HG02623 (cell line): ENCODE data around the gene KCNN1.
A peak's percentile ranks its signal among the peaks of the same experiment; 100 is the strongest.
"Not testable (repeated sequence)": the region's sequence is repeated elsewhere in the genome, so short reads cannot be mapped to it uniquely, and the experiment has no call there.

Experiments
- ATAC-seq: cut with Tn5 transposase; IDR thresholded peaks from one replicate; pipeline ENCODE4 v1.9.1; 2021; ENCODE audit warnings: moderate library complexity; ENCODE audit not compliant: unreplicated experiment

Gene KCNN1

DNA sequence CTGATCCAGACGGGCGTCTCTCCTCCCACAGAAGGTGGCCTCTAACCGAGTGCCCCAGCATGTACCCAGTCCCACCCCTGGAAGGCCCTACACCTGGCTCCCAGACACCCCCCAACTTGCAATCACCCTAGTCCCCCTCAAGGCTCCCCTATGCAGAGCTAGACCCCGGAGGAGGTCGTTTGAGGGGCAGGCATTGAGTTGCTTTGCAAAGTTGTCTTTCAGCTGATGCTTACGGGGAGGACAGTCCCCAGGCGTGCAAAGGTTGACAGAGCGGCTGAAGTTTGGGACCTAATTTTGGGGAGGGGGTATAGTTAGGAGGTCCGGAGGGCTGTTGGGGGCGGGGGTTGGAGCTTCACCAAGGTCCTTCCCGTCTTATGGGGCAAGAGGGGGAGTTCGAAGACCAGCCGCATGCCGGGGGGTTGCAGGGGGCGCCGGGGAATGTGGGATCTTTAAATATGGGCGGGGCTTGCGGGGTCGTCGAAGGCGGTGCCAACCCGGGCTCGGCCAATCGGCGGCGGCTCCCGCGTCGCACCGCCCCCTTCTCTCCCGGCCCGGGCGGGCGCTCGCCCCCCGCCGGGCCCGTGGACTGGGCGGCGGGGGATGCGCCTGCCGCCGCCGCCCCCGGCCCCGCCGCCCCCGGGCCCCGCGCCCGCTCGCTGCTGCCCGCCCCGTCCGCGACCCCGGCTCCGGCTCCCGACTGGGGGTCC is at the start of gene KCNN1:
TSS of gene KCNN1 (plus strand) at position 558 of the 707 bp plus-strand sequence. CDS start 6,782 bp downstream, outside the sequence.
- ATAC-seq: no peak

DNA sequence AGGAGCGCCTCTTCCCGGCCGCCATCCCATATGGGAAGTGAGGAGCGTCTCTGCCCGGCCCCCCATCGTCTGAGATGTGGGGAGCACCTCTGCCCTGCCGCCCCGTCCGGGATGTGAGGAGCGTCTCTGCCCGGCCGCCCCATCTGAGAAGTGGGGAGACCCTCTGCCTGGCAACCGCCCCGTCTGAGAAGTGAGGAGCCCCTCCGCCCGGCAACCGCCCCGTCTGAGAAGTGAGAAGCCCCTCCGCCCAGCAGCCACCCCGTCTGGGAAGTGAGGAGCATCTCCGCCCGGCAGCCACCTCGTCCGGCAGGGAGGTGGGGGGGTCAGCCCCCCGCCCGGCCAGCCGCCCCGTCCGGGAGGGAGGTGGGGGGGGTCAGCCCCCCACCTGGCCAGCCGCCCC is 48.8 kb upstream of the KCNN1 start:
- not testable (repeated sequence) for ATAC-seq

DNA sequence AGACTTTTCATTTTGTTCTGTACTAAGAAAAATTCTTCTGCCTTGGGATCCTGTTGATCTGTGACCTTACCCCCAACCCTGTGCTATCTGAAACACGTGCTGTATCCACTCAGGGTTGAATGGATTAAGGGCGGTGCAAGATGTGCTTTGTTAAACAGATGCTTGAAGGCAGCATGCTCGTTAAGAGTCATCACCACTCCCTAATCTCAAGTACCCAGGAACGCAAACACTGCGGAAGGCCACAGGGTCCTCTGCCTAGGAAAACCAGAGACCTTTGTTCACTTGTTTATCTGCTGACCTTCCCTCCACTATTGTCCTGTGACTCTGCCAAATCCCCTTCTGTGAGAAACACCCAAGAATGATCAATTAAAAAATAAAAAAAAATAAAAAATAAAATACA is 47.8 kb upstream of the KCNN1 start:
- ATAC-seq: not testable (repeated sequence)

DNA sequence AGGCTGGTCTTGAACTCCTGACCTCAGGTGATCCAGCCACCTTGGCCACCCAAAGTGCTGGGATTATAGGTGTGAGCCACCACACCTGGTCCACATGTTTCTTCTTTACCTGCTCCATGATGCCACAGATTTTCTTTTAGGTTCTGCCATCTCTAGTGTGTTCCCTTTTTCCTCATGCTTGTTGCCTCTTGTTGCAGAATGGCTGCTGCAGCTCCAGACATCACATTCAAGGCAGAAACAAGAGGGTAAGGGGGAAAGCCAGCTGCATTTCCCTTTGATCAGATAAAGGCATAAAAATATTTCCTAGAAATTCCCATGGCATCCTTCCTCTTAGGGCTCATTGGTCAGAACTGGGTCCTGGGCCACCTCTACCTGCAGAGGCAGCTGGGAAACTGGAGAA is 46.4 kb upstream of the KCNN1 start:
- ATAC-seq: no peak

- no peak for ATAC-seq
Measured at GRCh38 chr19:17922138-17922537, 44.8 kb upstream of the KCNN1 start.

DNA sequence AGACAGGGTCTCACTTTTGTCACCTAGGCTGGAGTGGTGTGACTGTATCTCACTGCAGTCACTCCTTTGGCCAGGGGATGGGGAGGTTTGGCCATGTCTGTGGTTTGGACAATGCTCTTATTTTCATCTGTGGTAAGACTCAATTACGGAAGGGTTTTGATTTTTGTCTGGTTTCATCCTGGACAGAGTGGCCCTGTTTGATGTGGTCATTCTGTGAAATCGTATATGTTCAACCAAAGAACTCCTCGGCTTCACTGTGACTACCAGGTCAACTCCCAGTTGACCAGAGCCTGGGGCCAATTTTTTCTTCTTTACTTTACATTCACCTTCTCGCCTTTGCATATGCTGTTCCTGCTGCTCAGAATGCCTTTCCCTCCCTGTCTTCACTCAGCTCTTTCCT is 40.9 kb upstream of the KCNN1 start:
- no peak for ATAC-seq

DNA sequence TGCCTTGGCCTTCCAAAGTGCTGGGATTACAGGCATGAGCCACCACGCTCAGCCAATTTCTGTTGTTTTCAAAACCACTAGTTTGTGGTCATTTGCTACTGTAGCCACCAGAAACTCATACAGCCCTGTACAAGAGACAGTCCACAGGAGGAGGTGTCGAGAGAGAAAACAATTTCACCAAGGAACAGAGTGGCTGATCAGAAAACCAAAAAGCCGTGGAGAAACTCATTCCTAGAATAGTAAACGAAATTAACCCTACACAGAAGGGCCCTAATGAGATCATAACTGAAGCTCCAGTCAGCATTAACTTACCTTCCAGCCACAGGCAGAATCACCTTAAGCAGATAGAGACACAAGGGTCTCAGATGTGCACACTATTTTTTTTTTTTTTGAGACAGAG is 37.9 kb upstream of the KCNN1 start:
- no peak for ATAC-seq

- ATAC-seq: no peak
Measured at GRCh38 chr19:17931532-17932191, 35.2 kb upstream of the KCNN1 start.

GRCh38 chr19:17932485-17933338 is 34.2 kb upstream of the KCNN1 start, which contains the start of gene CCDC124:
CCDC124 (plus strand) TSS chr19:17933015; CDS start chr19:17936421, 3,406 bp downstream.
- peak; percentile 72 for ATAC-seq

GRCh38 chr19:17933414-17934129 is 33.3 kb upstream of the KCNN1 start:
- no peak for ATAC-seq

GRCh38 chr19:17936379-17936778 is 30.5 kb upstream of the KCNN1 start:
- no peak for ATAC-seq

DNA sequence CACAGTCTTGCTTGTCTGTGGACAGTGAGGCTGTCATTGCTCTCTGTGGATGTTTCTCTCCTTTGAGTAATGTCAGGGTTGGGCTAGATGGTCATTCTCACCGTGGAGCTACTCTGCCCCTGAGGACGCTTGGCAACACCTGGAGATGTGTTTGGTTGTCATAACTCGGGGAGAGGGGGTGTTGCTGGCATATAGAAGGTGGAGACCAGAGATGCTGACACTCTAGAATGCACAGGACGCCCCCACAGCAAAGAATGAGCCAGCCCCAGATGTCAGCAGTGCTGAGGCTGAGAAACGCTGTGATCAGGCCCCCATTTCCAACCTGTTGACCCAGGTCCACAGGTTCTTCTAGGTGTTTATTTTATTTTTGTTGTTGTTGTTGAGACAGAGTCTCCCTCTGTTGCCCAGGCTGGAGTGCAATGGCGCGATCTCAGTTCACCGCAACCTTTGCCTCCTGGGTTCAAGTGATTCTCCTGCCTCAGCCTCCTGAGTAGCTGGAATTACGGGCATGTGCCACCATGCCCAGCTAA is 29.5 kb upstream of the KCNN1 start:
- no peak for ATAC-seq

- no peak for ATAC-seq
Measured at GRCh38 chr19:17938092-17938845, 28.6 kb upstream of the KCNN1 start.

DNA sequence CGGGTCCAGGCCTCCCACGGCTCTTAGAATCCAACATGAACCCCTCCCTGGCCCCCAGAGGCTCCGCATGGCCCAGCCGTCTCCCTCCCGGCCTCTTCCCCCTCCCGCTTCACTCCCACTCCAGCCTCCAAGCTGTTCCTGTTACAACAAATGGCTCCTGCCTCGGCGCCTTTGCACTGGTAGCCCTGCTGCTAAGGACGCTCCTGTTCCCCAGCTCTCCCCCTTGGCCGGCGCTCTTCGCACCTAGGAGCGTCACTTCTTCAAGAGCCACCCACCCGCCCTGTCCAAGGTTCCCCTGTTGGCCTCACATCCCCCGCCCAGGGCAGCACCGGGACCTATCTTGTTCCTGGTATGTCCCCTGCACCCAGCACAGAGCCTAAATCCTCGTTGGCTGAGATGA is 24.7 kb upstream of the KCNN1 start:
- ATAC-seq: no peak

DNA sequence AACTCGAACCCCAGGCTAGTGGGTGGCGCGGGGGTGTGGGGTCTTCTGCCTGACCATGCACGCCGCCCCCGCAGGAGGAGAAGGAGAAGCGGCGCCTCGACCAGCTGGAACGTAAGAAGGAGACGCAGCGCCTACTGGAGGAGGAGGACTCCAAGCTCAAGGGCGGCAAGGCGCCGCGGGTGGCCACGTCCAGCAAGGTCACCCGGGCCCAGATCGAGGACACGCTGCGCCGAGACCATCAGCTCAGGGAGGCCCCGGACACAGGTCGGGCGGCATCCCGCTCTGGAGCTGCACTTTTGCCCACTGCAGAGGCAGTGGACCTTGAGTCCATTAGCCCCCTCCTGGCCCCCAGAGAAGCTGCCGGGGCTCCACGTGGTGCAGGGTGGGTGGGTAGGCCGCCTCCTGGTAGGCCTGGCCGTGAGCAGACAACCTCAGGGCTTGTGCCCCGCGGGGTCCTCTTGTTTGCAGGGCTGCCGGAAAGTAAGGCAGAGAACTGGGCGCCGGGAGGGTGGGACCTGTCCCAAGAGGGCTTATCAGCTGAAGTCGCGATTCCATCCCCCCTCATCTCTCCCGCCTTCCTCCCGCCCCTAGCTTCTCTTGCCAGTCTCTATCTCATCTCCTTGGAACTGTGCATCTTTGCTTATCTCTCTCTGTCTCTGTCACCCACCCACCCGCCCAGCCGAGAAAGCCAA is 24.2 kb upstream of the KCNN1 start:
- ATAC-seq: no peak

DNA sequence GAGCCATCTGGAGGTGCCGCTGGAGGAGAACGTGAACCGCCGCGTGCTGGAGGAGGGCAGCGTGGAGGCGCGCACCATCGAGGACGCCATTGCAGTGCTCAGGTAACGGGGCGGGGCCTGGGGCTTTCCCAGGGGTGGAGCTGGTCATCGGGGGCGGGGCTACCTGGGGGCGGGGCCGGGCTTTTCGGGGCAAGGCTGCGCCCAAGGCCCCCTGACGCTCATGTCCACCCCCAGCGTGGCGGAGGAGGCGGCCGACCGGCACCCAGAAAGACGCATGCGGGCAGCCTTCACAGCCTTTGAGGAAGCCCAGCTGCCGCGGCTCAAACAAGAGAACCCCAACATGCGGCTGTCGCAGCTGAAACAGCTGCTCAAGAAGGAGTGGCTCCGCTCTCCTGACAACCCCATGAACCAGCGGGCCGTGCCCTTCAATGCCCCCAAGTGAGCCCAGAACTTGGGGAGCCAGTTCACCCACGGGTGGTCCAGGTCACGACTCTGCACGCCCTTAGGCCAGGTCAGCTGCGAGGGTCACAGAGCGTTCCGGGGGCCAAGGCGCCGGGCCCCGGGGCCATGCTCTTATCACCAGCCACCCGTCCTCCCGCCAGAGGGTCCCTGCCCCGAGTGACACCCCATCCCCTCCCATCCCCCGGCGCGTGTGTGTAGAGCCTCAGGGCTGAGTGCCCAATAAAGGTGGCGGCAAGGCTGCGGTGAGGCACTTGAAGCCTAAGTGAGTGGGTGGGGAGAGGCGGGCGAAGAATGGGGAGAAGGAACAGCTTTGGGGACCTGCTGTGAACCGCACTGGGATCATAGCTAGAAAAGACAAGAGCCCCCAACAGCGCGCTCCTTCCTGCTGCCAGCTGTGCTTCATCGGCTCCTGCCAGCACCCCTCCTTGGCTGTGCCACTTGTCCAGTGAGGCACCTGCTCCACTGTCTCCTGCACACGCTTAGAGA is 23.4 kb upstream of the KCNN1 start:
- ATAC-seq: no peak

DNA sequence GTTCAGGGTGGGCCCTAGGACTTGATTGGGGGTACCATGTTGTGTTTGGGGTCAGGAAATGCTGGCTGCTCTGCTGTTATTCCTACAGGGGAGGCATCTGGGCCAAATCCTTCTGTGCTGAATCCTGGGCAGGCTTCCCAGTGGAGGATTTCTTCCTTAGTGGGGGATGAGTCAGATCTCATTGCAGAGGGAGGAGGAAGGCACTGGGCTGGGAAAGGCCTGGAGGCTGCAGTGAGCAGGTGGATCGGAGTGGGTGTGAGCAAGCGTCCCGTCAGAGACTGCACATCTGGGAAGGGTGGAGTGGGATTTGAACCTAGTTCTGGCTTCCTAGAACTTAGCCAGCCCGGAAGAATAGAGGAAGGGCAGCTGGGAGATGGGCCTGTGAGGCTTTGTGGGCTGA is 22.6 kb upstream of the KCNN1 start:
- no peak for ATAC-seq
